HepG2 (cell line): Measurements from ENCODE around the gene SDC4. TPM values are rescaled to one million over a fixed set of nuclear protein-coding genes. Genes with fewer than 3 reads are reported as not detected.

Experiments
- AGO2 ChIP-seq: fragments of 200-400 bp; formaldehyde crosslinking; optimal IDR thresholded peaks from 2 replicates; pipeline ENCODE3; 2017; ENCODE audit warnings: mild to moderate bottlenecking, low read depth, low read length, moderate library complexity
- FOXO4 ChIP-seq: sonication (generic); formaldehyde crosslinking; conservative IDR thresholded peaks from 2 replicates; pipeline ENCODE4 v1.8.1; 2023; ENCODE audit warnings: missing genetic modification reagents
- HDAC2 ChIP-seq: sonication (generic); formaldehyde crosslinking; IDR thresholded peaks from 2 replicates; pipeline ENCODE4 v1.4.0; 2020; ENCODE audit warnings: missing genetic modification reagents
- MED13 ChIP-seq: sonication (generic); formaldehyde crosslinking; IDR thresholded peaks from 2 replicates; pipeline ENCODE4 v1.5.0; 2020; ENCODE audit warnings: missing genetic modification reagents
- MXD3 ChIP-seq: IDR thresholded peaks from 2 replicates; pipeline ENCODE4 v1.6.1; 2016; ENCODE audit warnings: mild to moderate bottlenecking, missing biosample characterization, missing genetic modification reagents
- PHF8 ChIP-seq: sonication (generic); formaldehyde crosslinking; IDR thresholded peaks from 2 replicates; pipeline ENCODE4 v1.5.0; 2020; ENCODE audit warnings: missing genetic modification reagents
- RELA ChIP-seq: sonication (generic); formaldehyde crosslinking; IDR thresholded peaks from 2 replicates; pipeline ENCODE4 v1.4.0; 2020; ENCODE audit warnings: missing genetic modification reagents
- SIN3B ChIP-seq: fragments of 150-350 bp; IDR thresholded peaks from 2 replicates; pipeline ENCODE4 v1.6.1; 2014; ENCODE audit warnings: low read length
- SNRNP70 ChIP-seq: fragments of 200-400 bp; formaldehyde crosslinking; IDR thresholded peaks from 2 replicates; pipeline ENCODE4 v1.6.1; 2017; ENCODE audit warnings: mild to moderate bottlenecking, low read depth, low read length, moderate library complexity
- TCF7L2 ChIP-seq: IDR thresholded peaks from 2 replicates; pipeline ENCODE4 v1.6.1; 2011; ENCODE audit warnings: mild to moderate bottlenecking, low read depth, low read length, moderate library complexity
- TOE1 ChIP-seq: sonication (generic); formaldehyde crosslinking; IDR thresholded peaks from 2 replicates; pipeline ENCODE4 v1.4.0; 2020; ENCODE audit warnings: mild to moderate bottlenecking, missing genetic modification reagents
- TRIM24 ChIP-seq: sonication (generic); formaldehyde crosslinking; IDR thresholded peaks from 2 replicates; pipeline ENCODE4 v1.8.0; 2022; ENCODE audit warnings: mild to moderate bottlenecking, missing genetic modification reagents
- YY1 ChIP-seq: IDR thresholded peaks from 2 replicates; pipeline ENCODE4 v1.6.1; 2011; ENCODE audit warnings: low read length, low read depth, moderate library complexity, mild to moderate bottlenecking; ENCODE audit not compliant: insufficient read depth, insufficient replicate concordance
- polyA plus RNA-seq, 8 experiments: library from polyadenylated mRNA; depleted of rRNA in 3 of 8; stranded (reverse) in 7 of 8; unstranded in 1 of 8; fragments of >200 nt; fragmentation: Illumina TruSeq in 4 of 8; extraction: Trizol in 4 of 8; gene quantifications; 2 replicates each; pipeline versions ENCODE4 v1.2.1 to v1.2.3, GENCODE V29; 2011 to 2016; ENCODE audit warnings: low read depth in 4 of 8, missing spikeins in 1 of 8, mixed read lengths in 1 of 8; ENCODE audit not compliant: insufficient read depth in 1 of 8
- total RNA-seq, 5 experiments: library from RNA; depleted of rRNA; stranded (reverse); fragments of >200 nt; fragmentation: Illumina TruSeq; extraction: Trizol; gene quantifications; 2 replicates each; pipeline ENCODE4 v1.2.3, GENCODE V29; 2016; ENCODE audit warnings: low read depth in 1 of 5
- TF ChIP-seq, protein P1 (sequence below): sonication (generic); formaldehyde crosslinking; IDR thresholded peaks from 2 replicates; pipeline ENCODE4 v1.5.1; 2020; ENCODE audit warnings: mild to moderate bottlenecking, missing genetic modification reagents, borderline replicate concordance
- TF ChIP-seq, protein P2 (sequence below): sonication (generic); formaldehyde crosslinking; IDR thresholded peaks from 2 replicates; pipeline ENCODE4 v1.4.0; 2020; ENCODE audit warnings: missing genetic modification reagents
- TF ChIP-seq, protein P3 (sequence below): sonication (generic); formaldehyde crosslinking; IDR thresholded peaks from 2 replicates; pipeline ENCODE4 v1.4.0; 2020; ENCODE audit warnings: mild to moderate bottlenecking, missing genetic modification reagents

SDC4 gene
- total and polyA plus RNA-seq, 2 of the 13 experiments (the other 11 are each of a cell fraction or from before 2014, with no cell fraction given): 49.0 to 65.1 TPM

DNA sequence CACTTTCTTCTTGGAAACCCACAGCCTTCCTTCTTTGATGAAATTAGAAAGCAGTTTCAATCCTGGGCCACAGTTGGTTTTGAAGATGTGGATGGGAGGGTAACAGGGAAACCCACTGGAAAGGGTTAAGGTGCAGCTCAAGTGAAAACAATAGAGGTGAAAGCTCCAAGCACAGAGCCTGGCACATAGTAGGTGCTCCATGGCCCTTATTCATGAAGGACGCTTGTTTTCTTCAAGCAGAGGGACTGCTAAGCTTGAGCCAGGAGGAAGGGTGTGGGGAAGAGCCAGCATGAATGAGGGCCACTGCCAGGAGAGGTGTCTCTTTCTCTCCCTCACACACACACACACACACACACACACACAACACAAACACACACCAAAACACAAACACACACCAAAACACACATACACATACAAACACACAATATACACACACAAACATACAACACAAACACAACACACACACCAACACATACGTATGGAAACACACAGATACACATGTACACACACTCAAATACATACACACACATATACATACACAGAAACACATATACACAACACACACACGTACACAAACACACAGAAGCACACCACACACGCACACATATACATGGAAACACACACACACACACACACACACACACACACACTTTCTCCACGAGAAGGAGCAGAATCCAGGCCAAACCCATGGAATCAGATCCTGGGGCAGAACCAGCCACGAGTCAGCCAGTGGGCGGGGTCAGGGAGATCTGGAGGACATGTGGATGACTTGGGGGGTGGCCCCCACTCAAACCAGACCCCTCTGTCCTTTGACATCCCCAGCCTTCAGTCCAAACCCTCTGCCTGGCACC is 65.3 kb downstream of the SDC4 start (continued):
- TF ChIP-seq MXD3: no peak
- TF ChIP-seq YY1: no peak
- TF ChIP-seq RELA (CRISPR knock-in tag): no peak
- no peak for TF ChIP-seq SIN3B
- TF ChIP-seq TCF7L2: no peak
- TF ChIP-seq TRIM24 (CRISPR knock-in tag): no peak
- no peak for TF ChIP-seq SNRNP70
- TF ChIP-seq HDAC2 (CRISPR knock-in tag): no peak
- no peak for TF ChIP-seq AGO2
- no peak for TF ChIP-seq FOXO4 (CRISPR knock-in tag)
- TF ChIP-seq, protein P1, sequence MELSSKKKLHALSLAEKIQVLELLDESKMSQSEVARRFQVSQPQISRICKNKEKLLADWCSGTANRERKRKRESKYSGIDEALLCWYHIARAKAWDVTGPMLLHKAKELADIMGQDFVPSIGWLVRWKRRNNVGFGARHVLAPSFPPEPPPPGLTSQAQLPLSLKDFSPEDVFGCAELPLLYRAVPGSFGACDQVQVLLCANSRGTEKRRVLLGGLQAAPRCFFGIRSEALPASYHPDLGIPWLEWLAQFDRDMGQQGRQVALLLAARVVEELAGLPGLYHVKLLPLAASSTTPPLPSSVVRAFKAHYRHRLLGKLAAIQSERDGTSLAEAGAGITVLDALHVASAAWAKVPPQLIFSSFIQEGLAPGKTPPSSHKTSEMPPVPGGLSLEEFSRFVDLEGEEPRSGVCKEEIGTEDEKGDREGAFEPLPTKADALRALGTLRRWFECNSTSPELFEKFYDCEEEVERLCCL (CRISPR knock-in tag): no peak
- TF ChIP-seq TOE1 (CRISPR knock-in tag): no peak
- TF ChIP-seq, protein P2, sequence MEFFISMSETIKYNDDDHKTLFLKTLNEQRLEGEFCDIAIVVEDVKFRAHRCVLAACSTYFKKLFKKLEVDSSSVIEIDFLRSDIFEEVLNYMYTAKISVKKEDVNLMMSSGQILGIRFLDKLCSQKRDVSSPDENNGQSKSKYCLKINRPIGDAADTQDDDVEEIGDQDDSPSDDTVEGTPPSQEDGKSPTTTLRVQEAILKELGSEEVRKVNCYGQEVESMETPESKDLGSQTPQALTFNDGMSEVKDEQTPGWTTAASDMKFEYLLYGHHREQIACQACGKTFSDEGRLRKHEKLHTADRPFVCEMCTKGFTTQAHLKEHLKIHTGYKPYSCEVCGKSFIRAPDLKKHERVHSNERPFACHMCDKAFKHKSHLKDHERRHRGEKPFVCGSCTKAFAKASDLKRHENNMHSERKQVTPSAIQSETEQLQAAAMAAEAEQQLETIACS (CRISPR knock-in tag): no peak
- no peak for TF ChIP-seq MED13 (CRISPR knock-in tag)
- no peak for TF ChIP-seq PHF8
- TF ChIP-seq, protein P3, sequence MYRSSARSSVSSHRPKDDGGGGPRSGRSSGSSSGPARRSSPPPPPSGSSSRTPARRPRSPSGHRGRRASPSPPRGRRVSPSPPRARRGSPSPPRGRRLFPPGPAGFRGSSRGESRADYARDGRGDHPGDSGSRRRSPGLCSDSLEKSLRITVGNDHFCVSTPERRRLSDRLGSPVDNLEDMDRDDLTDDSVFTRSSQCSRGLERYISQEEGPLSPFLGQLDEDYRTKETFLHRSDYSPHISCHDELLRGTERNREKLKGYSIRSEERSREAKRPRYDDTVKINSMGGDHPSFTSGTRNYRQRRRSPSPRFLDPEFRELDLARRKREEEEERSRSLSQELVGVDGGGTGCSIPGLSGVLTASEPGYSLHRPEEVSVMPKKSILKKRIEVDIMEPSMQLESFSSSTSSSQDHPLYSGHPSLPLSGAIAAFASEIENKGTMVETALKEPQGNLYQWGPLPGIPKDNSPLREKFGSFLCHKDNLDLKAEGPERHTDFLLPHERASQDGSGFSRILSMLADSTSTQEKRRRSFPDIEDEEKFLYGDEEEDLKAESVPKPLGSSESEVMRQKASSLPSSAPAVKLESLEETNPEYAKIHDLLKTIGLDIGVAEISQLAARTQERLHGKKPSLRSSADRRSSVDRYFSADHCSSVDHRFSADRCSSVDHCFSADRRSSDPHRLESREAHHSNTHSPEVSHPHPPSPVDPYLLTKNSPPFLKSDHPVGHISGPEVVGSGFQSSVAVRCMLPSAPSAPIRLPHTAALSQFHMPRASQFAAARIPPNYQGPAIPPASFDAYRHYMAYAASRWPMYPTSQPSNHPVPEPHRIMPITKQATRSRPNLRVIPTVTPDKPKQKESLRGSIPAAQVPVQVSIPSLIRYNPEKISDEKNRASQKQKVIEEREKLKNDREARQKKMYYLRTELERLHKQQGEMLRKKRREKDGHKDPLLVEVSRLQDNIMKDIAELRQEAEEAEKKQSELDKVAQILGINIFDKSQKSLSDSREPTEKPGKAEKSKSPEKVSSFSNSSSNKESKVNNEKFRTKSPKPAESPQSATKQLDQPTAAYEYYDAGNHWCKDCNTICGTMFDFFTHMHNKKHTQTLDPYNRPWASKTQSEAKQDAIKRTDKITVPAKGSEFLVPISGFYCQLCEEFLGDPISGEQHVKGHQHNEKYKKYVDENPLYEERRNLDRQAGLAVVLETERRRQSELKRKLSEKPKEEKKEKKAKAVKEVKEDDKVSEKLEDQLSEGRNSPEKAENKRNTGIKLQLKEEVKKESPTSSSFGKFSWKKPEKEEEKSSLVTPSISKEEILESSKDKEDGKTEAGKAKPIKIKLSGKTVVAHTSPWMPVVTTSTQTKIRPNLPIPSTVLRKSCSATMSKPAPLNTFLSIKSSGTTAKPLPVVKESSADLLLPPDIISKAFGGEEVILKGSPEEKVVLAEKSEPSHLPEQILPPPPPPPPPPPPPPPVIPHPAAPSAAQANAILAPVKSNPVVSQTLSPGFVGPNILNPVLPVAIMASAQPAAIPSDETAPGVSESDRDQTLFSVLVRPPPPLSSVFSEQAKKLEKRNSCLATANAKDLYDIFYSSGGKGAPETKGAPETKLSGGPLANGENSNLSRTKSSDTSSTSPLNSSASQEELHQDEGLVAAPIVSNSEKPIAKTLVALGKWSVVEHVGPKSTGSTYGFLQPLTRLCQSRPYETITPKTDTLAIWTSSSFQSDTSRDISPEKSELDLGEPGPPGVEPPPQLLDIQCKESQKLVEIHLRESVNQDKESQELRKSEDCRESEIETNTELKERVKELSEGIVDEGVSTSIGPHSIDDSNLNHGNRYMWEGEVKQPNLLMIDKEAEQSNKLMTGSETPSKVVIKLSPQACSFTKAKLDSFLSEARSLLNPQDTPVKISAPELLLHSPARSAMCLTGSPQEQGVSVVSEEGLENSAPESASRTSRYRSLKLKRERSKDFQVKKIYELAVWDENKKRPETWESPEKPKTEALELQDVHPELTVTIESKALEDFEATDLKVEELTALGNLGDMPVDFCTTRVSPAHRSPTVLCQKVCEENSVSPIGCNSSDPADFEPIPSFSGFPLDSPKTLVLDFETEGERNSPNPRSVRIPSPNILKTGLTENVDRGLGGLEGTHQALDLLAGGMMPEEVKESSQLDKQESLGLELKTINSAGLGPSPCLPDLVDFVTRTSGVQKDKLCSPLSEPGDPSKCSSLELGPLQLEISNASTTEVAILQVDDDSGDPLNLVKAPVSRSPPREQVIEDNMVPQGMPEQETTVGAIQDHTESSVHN: no peak
